Embryonic facial prominence (tissue), 1 donor: ENCODE data around the gene PTK6.
"Not testable (repeated sequence)": the region's sequence is repeated elsewhere in the genome, so short reads cannot be mapped to it uniquely, and the experiment has no call there.

Source experiments
- DNase-seq: peaks from one replicate; pipeline ENCODE4 v3.0.0-alpha.2; 2016; ENCODE audit errors: extremely low spot score

PTK6 gene

DNA sequence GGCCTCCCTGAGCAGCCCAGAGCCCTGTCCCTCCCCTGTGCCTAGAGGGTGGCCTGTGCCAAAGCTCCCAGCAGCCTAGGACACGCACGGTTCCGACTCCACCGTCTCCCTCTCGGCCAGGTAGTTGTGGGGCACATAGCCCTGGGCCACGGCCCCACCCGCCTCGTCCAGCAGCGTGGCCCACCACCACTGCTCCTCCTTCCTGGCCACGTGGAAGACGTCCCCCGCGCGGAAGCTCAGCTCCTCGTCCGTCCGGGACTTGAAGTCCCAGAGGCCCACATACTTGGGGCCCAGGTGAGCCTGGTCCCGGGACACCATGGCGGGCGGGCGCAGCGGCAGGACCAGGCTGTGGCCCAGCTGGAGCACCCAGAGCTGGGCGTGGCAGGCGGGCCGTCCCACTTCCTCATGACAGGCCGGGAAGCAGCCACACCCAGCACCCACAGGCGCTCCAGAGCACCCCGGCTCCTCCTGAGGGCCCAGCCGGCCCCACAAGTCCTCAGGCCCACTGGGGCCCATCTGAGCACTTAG lies at the start of gene PTK6:
TSS of gene PTK6 (minus strand) at position 380 of the 528 bp plus-strand sequence. CDS start at position 318, 62 bp downstream.
- no peak for DNase-seq

- DNase-seq: no peak
Observed at GRCh38 chr20:63586797-63587196, 49.6 kb upstream of the PTK6 start.

GRCh38 chr20:63585616-63586565 lies 48.7 kb upstream of the PTK6 start:
- no peak for DNase-seq

GRCh38 chr20:63582382-63583063 lies 45.3 kb upstream of the PTK6 start:
- no peak for DNase-seq

DNA sequence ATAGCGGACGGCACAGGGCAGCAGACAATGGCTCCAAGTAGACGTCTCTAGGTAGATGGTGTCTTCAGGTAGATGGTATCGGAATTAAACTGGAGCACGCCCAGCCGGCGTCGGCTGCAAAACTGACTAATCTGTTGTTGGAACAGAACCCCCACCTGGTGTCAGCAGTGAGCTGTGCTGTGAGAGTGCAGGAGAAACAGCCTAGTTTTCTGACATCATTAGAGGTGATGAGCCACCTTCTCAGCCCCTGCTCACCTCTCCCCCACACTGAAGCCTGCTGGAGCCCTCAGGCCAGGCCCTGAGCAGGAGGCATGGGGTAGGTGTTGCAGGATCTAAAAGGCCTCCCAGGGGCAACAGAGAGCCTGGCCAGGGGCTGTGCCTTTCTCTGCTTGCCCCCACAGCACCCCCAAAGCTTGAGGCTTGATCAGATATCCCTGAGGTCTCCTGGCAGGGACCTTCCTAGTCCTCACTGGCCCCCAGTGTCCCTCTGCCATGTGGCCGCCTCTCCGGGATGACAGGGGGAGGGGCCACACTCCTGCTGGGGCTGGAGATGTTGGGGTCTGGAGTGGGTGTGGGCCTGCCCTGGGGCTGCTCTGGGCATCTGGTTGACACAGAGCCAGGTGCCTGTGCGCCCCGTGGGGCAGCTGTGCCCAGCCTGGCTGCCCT lies 43.8 kb upstream of the PTK6 start:
- no peak for DNase-seq

DNA sequence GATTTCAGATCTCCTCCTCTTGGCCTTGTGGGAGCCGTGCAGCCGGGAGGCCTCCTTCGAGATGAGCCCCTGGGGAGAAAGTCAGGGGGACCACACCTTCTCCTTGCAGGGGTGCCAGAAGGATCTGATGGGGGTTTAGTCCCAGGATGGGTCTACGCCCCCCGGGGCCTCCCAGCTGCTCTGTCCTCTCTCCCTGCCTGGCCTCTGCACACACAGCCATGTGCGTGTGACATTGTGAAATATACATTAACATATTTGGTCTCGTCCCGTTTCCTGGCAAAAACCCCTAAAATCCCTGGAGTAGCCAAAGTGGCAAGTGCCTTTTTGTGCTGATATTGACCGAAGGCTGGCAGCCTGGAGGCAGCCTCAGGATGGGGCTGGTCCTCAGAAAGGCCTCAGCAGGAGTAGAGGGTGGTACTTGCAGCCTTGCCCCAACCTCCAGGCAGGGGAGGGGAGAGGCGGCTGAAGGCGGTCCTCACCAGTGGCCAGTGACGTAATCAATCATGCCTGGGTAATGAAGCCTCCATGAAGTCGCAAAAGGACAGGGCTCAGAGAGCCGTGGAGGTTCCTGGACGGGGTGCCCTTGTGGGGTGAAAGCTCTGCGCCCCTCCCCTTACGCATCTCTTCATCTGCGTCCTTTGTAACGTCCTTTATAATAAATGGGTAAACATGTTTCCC lies 42.0 kb upstream of the PTK6 start:
- DNase-seq: no peak

DNA sequence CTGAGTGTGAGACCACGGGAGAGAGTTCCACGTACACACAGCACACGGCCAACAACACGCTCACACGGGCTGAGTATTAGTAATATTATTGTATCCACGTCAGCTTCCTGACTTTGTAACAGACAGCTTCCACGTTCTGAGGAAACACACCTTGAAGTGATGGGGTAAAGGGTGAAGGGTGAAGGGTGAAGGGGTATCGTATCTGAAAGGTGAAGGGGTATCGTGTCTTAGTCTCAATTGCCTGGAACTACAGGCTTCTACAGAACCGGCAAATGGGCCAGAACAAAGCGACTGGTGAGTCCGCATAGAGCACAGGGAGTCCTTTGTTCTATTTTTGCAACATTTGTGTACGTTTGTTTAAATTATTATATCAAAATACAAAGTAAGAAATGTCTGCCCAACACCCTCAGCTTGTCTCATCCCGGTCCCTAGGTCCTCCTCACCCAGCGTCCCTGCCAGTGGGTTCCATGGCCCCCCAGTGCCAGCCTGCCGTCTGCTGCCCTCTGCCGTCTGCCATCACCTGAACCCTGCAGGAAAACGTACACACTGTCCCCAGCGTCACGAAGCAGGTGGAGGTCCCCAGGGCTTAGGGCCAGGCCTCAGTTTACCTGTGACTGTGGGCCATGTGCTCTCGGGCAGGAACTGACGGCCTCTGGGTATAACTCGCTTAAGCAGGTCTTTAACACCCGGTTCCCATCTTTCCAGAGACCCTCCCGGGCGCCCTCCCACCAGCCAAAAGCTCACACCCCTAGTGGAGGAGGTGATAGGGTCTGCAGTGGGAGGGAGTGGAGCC lies 41.2 kb upstream of the PTK6 start:
- no peak for DNase-seq

GRCh38 chr20:63577317-63577894 lies 40.2 kb upstream of the PTK6 start:
- DNase-seq: no peak

DNA sequence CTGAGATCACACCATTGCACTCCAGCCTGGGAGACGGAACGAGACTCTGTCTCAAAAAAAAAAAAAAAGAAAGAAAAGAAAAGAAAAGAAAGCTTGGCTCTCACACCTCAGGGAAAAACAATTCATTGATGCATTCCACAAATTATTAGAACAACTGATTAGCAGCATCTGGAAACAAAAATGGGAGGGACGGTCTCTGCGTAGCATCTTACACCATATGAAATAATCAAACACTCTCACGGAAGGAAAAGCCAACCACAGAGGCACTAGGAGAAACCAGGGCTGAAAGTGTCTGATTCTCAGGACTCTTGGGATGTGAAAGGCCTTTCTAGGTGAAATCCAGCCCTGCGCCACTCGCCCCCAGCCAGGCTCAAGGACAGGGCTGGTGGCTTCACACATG lies 39.1 kb upstream of the PTK6 start:
- no peak for DNase-seq

GRCh38 chr20:63574829-63575743 lies 37.9 kb upstream of the PTK6 start:
- DNase-seq: no peak

DNA sequence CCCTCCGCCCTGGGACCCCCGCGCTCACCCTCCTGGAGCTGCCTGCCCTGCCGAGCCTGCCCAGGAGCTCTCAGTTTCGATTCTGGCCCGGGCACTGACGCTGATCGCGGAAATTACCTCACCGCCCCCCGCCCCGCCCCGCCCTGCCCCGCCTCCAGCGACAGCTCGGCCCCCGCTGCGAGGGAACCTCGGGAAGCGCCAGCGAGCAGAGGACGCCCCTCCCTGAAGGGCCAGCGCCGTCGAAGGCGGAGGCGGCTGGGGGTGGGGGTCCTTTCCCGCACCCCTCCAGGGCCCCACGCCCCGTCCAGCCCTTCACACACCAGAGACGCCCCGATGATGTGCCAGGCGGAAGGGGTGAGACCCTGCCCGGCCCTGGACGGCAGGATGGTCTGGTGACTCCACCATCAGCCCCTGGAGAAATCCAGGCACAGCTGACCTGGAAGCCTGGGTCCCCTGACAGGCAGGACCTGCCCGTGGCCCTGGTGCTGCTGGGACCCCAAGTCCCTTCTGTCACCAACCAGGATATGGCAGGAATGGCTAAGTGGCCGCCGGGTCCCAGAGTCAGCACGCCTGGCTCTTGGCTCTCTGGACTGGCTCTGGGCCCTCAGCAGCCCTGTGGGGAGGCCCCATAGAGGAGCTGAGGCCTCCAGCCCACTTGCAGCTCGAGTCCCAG lies 37.1 kb upstream of the PTK6 start, which contains the start of gene HELZ2:
TSS of gene HELZ2 (minus strand) at position 84 of the 673 bp plus-strand sequence. CDS start 1,854 bp downstream, outside the sequence.
- DNase-seq: no peak

GRCh38 chr20:63573647-63574131 lies 36.5 kb upstream of the PTK6 start:
- DNase-seq: no peak

- no peak for DNase-seq
Observed at GRCh38 chr20:63572788-63573646, 35.8 kb upstream of the PTK6 start.

DNA sequence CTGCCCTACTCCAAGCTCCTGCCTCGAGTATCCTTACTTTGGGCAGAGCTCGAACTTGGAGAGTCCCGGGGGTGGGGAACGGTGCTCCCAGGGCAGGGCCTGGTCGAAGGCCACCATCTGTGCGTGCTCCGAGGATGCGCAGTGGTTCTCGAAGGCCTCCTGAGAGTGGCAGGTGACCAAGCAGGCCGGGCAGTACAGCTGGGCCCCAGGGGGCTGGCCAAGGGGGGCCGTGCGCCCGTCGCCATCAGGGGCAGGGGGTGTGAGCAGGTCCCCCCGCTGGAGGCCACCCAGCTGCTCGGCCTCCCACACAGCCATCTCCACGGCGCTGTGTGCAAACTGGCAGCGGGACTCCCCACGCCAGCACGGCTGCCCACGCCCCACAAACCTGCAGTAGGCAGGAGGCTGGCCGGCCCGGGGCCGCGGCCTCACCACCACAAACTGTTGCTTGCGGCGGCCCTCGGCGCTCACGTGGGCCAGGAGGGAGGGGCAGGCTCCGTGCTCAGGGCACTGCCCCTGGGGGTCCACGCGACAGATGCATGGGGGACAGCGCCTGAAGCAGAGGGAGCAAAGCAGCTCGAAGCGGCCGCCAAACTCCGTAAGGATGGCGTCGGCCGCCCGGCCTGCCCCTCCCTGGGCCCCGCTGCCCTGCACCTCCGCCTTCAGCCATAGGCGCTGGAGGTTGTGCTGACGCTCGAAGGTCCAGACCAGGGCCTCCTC lies 35.1 kb upstream of the PTK6 start:
- no peak for DNase-seq

- DNase-seq: not testable (repeated sequence)
Observed at GRCh38 chr20:63571087-63571478, 33.9 kb upstream of the PTK6 start.

DNA sequence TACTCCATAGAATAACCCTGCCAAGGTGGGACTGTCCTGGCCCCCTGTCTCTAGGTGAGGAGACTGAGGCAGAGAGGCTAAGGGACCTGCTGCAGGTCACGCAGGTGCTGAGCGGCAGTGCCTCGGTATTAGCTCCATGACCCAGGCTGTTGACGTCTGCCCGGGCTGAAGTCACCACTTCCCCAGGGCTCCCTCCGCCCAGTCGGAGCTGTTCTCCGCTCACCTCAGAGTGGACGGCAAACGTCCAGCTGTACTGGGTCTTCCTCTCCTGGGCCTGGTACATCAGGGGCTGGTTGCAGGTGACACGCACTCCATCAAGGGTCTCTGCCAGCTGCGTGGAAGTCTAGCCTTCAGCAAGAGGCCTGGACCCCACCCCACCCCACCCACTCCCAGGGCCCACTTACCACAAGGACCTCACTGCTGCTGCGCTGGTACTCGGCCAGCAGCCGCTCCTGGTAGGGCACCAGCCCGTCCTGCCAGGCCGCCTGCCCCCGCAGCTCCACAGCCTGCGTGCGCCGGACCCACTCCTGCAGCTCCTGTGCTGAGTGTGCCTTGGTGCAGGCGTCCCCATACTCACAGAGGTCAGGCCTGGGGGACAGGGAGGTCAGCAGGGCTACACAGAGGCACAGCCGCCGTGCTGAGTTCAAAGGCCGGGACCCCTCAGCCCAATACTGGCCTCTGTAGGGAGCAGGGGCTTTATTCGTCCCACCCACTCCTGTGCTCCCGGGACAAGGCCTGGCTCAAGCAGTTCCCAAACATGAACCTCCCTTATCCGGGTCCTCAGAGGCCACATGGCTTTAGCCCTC lies 33.3 kb upstream of the PTK6 start:
- DNase-seq: no peak
